NCI-H2227 treated with DMSO at 0.1 percent for 48 hours (cell line): ENCODE results near the gene OBI1.

Experiments
- DNase-seq: peaks from one replicate; lab custom pipeline; 2025; lab: John Stamatoyannopoulos, UW

OBI1 gene

DNA sequence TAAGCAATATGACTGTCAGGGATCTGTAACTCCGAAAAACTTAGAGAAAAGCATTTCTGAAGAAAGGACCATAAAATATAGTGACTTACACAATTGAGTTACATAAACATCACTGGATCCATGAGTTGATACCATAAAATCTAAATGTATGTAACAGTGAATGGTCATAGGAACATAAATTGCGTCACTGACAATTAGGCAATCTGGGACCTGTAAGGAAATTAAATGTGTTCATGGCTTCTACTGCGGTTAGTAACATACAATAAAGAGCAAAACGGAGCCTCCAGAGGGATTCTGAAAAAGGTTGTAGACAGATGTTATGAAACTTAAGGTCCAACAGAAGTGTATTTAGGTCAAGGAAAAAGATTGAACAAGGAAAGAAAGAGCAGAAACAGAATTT lies 82.7 kb downstream of the OBI1 start:
- DNase-seq: no peak

DNA sequence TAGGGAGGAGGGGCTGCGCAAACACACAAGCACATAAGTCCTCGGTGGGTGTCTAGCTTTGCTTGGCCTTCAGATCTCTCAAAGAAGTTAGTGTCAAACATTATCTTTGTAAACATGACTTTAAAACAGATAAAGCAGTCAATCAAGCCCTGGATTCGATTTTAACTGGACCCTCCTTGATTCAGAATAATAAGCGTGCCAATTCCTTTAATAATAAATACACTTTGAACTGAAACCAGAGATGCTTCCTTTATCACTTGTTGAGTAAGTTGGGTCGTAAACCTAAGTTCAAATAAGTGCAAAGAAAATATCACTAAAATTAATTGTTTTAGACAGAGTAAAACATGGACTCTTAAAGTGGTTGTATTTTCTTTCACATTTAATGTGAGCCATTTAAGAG lies 86.5 kb downstream of the OBI1 start:
- no peak for DNase-seq

DNA sequence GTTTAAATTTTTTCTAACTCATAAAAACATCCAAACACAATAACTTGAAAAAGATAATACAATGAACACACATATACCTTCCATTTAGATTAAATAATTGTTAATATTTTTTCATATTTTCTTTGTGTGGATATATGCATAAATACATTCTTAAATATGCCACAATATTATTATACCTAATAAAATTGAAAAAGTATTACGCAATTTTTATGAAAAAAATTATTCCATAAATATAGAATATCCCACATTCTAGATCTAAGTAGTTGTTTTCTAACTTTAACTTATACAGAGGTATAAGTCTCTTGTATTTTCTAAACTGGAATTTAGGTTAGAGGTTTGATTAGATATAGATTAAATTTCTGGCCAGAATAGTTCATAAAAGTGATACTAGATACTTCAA lies 89.9 kb downstream of the OBI1 start:
- no peak for DNase-seq

DNA sequence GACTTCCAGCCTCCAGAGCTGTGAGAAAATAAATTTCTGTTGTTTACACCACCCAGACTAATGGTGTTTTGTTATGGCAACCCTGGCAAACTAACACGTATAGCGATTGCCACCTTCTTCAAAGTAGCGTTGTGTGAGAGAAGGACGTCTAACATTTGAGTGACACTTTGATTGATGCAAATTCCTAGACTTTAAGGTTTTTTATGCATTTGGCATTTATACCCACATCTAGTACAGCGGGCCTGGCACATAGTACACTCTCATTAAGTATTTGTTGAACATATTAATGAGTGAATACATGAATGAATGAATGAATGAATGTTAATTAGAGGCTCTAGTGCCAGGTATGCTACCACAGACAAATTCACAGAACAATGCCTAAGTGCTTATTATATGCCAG lies 92.3 kb downstream of the OBI1 start:
- DNase-seq: no peak
